Femur (tissue), 1 donor: ENCODE results near the gene HOMER2.
"Not testable (repeated sequence)": the region's sequence is repeated elsewhere in the genome, so short reads cannot be mapped to it uniquely, and the experiment has no call there.

ENCODE experiments used
- DNase-seq: peaks from one replicate; pipeline ENCODE4 v3.0.0-alpha.2; 2017

Gene HOMER2

DNA sequence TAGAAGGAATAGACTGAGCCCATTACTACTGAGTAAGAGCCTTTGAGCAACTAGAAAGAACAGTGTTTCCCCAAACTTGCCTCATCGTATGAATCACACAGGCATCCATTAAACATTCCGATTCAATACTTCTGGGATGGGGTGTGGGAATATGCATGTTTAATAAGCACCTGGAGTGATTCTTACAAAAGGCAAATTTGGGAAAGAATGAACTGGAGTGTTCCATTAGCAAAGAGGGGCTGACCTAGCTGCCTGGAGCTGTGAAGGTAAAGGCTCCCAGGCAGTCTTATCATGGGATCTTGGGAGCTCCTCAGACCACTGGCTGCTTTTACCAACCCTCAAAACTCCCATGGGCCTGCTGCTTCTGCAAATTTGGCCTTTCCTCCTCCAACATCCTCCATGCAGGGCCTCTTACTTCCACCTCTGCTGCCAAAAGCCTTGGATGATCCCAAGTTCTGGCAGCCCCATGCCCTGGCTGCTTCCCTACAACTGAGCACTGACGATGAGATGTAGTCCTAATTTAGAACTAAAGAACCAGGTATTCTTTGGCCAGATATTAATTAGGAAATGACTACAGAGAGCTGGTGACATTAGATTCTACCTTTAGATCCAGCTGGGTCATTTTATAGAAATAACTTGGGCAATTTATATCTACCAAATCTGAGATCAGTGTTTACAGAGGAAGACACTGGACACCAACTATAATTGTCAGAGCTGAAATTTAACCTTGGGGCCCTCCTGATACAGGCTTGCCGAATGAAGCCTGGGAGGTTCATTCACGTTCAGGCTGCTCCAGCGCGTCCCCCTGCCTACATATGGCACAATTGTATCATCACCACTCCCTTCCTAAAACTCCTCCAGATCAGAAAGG is 11.2 kb upstream of the HOMER2 start:
- DNase-seq: no peak

- DNase-seq: no peak
These were observed 8.2 kb upstream of the HOMER2 start for GRCh38 chr15:82960766-82961165.

- no peak for DNase-seq
These were observed 6.9 kb upstream of the HOMER2 start for GRCh38 chr15:82959423-82959822.

- DNase-seq: no peak
These were observed 6.1 kb upstream of the HOMER2 start for GRCh38 chr15:82958638-82959037.

DNA sequence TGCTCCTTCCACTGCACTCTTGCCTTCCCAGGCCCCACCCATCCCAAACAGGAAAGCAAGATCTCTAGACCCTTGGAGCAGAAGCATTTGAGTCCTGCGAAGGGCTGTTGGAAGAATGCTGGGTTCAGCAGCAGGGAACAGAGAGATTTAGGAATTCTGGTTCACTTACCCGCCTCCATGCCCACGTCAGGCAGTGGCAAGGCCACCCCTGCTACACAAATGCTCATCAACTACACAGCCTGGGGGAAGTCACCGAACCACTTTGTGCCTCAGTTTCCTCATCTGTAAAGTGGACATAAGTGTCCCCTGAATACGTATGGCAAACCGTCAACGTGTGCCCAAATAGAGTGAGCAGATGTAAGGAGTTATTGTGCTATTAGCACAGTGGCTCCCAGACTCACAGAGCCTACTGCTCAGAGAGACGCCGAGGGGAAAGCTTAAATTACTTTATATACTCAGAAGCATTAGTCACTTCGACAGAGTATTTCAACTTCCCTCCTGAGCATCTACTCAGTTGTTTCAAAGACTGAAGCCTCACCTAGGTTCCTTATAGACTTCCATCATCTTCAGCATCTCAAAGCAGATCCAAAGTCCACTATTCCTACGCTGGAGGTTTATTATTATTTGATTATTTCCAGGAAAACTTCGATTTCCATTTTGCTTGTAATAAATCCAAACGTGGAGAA is 905 bp downstream of the HOMER2 start:
- no peak for DNase-seq

DNA sequence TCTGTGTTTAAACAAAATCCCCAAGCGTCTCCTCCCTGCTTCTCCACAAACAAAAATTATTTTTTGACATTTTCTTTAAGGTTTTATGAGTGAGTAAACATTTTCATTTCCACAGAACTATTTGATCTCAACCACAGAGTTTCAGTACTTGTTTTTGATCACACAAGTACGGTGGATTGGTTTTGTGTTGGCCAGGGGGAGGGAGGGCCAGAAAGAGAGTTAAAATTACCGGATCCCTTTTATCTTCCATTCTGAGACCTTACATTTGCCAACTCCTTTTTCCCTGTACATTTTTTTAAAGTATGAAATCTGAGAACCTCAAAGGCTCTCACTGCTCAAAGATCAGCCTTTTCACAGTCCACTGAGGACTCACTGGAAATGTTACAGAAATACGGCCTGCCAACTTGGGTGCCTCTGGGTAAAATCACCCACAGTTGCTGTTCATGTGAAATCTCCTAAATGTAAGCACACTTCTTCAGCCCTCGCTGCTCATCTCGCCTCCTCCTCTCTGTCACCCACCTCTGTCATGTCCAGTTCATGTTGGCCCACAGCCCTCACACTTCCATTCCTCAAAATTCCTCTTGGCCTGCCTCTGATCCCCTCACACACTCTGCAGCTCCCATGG is 1.7 kb downstream of the HOMER2 start:
- DNase-seq: no peak

- DNase-seq: no peak
These were observed 2.2 kb downstream of the HOMER2 start for GRCh38 chr15:82950295-82950694.

DNA sequence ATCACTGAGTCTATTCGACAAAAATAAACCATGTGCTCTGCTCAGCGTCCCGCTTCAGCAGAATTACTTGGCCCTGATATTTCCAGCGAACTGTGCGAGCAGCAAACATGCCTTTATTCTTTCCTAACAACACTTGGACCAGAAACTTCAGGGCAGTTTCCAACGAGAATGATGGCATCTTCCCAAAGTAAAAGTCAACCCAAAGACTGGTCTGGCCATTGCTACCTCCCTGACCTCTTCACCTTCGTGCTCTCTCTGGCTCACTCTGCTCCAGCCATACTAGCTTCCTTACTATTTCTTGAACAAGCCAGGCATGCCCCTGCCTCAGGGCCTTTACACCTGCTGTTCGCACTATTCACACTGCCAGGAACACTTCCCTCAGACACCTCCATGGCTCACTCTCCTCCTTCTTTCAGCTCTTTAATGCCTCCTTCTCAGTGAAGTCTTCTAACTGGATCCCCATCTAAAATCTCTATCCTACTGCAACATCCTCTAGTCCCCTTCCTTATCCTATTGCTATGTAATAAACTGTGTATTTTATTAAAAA is 6.3 kb downstream of the HOMER2 start:
- DNase-seq: no peak

GRCh38 chr15:82945326-82945725 is 7.2 kb downstream of the HOMER2 start:
- no peak for DNase-seq

DNA sequence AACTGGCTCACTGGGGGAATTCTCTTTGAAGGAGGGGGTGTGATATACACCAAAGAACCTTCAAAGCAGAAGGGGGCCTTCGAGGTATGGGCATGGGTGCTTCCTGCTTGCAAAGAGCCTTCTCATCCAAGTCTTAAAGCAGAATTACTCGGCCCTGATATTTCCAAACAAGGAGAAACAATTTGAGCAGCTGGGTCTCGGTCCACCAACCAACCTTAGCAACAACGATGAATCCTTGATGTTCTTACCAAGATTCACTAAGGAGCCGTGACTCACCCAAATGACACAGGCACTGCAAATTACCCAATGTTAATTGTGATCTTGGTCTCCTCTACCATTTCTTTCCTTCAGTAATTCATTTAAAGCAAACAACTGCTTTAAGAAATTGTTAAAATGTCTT is 7.7 kb downstream of the HOMER2 start:
- DNase-seq: no peak

DNA sequence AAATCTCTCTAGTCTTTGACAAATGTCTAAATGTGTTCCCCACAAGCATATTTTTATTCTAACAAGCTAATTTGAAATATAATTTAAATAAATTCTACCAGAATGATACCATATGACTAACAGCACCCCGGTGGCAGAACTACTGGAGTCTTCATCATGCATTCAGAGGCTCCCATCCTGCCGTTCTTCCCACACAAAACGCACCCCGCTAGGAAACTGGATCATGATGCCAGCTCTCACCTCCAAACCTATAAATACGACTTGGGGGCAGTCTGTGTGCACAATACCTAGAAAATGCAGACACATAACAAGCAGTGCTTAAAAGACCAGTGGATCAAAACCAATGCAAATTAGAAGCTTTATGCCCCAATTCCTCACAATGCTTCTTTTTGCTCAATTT is 8.5 kb downstream of the HOMER2 start:
- no peak for DNase-seq

DNA sequence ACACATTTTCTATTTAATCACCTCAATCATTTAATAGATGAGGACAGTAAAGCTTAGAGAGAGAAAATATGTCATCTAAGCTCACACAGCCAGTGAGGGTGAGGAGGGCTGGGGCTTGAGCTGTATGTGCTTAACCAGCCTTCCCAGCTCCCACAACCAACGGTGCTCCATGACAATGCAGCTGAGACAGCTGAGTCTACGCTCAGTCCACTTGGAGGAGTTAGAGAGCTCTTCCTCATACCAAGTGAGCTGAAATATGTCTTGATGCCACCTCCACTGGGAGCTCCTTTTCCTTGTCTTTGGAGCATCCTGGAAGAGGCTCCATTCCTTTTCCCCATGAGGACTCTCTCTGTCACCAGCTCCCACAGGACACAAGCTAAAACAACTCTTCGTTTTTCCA is 9.3 kb downstream of the HOMER2 start:
- DNase-seq: no peak

- DNase-seq: no peak
These were observed 9.8 kb downstream of the HOMER2 start for GRCh38 chr15:82942691-82943090.

DNA sequence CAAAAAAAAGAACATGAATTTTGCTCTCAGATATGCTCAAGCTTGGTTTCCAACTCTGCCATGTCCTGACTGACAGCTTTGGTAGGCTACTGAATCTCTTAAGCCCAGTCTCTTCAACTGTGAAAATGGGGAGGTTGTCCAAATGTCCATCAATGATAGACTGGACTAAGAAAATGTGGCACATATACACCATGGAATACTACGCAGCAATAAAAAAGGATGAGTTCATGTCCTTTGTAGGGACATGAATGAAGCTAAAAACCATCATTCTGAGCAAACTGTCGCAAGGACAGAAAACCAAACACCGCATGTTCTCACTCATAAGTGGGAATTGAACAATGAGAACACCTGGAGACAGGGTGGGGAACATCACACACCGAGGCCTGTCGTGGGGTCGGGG is 12.8 kb downstream of the HOMER2 start:
- DNase-seq: not testable (repeated sequence)

- no peak for DNase-seq
These were observed 14.8 kb downstream of the HOMER2 start for GRCh38 chr15:82937712-82938058.

GRCh38 chr15:82936966-82937711 is 15.4 kb downstream of the HOMER2 start:
- no peak for DNase-seq

GRCh38 chr15:82935382-82935781 is 17.1 kb downstream of the HOMER2 start:
- no peak for DNase-seq

GRCh38 chr15:82934100-82934880 is 18.2 kb downstream of the HOMER2 start:
- DNase-seq: no peak

DNA sequence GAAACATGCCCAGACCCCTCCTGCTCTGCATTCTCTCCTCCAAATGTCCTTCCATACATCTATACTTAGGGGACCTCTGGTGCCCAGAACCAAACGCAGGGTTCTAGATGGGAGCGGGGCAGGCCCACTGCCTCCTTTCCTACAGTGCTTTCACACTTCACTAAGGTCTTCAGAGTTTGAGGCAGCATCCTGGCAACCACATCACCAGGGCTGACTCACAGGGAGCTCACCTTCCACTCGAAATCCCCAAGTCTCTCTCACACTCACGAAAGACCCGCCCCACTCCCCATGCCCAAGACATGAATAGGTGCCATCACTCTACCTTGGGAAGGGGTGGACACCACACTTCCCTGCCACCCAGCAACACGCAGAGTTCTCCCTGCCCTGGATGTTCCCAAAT is 18.9 kb downstream of the HOMER2 start:
- no peak for DNase-seq

DNA sequence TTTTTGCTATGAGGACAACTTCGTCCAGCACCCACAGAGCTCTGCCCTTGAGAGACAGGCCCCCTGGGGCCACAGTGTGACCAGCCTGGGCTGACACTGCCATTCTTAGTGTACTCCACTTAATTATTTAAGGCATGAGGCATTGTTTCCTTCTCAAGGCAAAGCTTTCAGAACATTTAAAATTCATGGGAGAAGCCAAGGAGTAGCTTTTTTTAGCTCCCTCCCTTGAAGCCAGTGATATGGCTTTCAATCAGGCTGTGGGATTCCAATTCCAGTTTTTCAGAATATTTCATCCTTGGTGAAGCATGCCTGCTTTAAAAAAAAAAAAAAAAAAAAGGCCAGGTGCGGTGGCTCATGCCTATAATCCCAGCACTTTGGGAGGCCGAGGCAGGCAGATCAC is 21.3 kb downstream of the HOMER2 start:
- no peak for DNase-seq

GRCh38 chr15:82930461-82930860 is 22.1 kb downstream of the HOMER2 start:
- no peak for DNase-seq

DNA sequence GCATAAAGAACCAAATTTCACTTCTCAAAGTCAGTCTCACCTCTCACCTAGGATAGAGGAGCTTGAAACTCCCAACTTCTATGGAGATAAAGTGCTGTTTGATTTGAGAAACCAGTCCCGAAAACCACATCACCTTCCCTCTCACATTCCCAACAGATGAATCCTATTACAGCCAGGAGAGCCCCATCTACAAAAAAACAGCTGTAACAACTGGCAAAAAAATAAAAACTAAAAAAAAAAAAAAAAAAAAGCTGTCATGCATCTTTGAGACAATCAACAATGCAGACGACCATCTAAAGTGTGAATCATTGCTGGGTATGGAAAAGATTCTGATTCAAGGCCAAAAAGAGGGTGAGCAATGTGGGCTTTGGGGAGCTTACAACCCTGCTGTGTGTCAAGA is 23.8 kb downstream of the HOMER2 start:
- no peak for DNase-seq
